Pancreas (tissue), 10 donors: ENCODE measurements around the gene EIF3B. TPM values are rescaled to one million over a fixed set of nuclear protein-coding genes. Genes with fewer than 3 reads are reported as not detected.
"Not testable (repeated sequence)": the region's sequence is repeated elsewhere in the genome, so short reads cannot be mapped to it uniquely, and the experiment has no call there.

Experiments
- ATAC-seq, 4 donors: fragments of 200-7000 bp; cut with Tn5 transposase; one replicate each; pipeline versions ENCODE4 v1.8.0 to v1.9.1; 2020; ENCODE audit warnings: mild to moderate bottlenecking in 4 of 4, moderate library complexity in 4 of 4
- DNase-seq, 6 donors: peaks; one replicate each; pipeline ENCODE4 v3.0.0-alpha.2; 2020
- FAIRE-seq: peaks from 2 replicates; lab custom pipeline; 2012; peaks lifted over from hg19 to GRCh38; lab: Jason Lieb, UNC
- H3K27ac ChIP-seq, 4 donors: fragments of 200-600 bp; sonication (generic); 1 replicate in 3 of 4; 2 replicates in 1 of 4; pipeline versions ENCODE4 v1.5.0 to v1.8.0; 2020
- H3K27me3 ChIP-seq, 4 donors: fragments of 200-600 bp; one replicate each; pipeline ENCODE4 v1.8.0; 2021
- H3K36me3 ChIP-seq, 3 donors: fragments of 200-600 bp; sonication (generic) in 1 of 3; one replicate each; pipeline versions ENCODE4 v1.5.0 to v1.8.0; 2020 to 2021
- H3K4me1 ChIP-seq, 3 donors: fragments of 200-600 bp; one replicate each; pipeline ENCODE4 v1.8.0; 2021
- H3K4me3 ChIP-seq, 4 donors: fragments of 200-600 bp; sonication (generic) in 2 of 4; one replicate each; pipeline versions ENCODE4 v1.5.0 to v1.8.0; 2020 to 2021
- H3K9me3 ChIP-seq, 4 donors: fragments of 200-600 bp; one replicate each; pipeline ENCODE4 v1.8.0; 2021
- WGBS, 2 donors: extraction: QIAGEN DNeasy Blood & Tissue Kit; methylation state at CpG; one replicate each; pipeline ENCODE4 v1.1.7; 2013; 5-methylcytosine and 5-hydroxymethylcytosine counted together
- intact Hi-C, 3 donors: fragments of 100-400 bp; cut with DNase I; formaldehyde crosslinking; loops; one replicate each; pipeline versions ENCODE4 v1.11.1 to v1.14.2; 2022
- polyA plus RNA-seq, 2 donors: library from polyadenylated mRNA; stranded (reverse); fragments of 200-250 nt; gene quantifications; one replicate each; pipeline ENCODE4 v1.2.3, GENCODE V29; 2013
- total RNA-seq, 6 donors: library from RNA; stranded (reverse); fragmentation: NEBNext Ultra II Directional in 4 of 6; extraction: Animal tissue kit (Norgen Biotek cat#: 25700) in 4 of 6; gene quantifications; one replicate each; pipeline versions ENCODE4 v1.2.1 to v1.2.4, GENCODE V29; 2021 to 2023
- TF ChIP-seq, protein P1 (sequence below), 4 donors: fragments of 200-600 bp; sonication (generic) in 3 of 4; IDR thresholded peaks; one replicate each; pipeline versions ENCODE4 v1.5.0 to v1.8.0; 2021; ENCODE audit warnings: antibody characterized with exemption in 4 of 4
- donor health status: healthy with polysubstance abuse.
- donor health status: DM: no; HTN: no; CAD: no; lungs with moderate emphysema.
- donor health status: DM: no; HTN: no; CAD: no.
- donor health status: control.
- donor health status: control.
- donor health status: Bipolar disorder and iron deficiency.
- donor health status: DM: yes; HTN: yes; CAD: no.
- donor health status: DM: no; HTN: no; CAD: no.
- donor health status: DM: no; HTN: no; CAD: no.
- donor health status: DM: yes; HTN: yes; CAD: no.

The EIF3B gene
- total and polyA plus RNA-seq, 8 donors = 61.1 to 106 (median 78.3) TPM

DNA sequence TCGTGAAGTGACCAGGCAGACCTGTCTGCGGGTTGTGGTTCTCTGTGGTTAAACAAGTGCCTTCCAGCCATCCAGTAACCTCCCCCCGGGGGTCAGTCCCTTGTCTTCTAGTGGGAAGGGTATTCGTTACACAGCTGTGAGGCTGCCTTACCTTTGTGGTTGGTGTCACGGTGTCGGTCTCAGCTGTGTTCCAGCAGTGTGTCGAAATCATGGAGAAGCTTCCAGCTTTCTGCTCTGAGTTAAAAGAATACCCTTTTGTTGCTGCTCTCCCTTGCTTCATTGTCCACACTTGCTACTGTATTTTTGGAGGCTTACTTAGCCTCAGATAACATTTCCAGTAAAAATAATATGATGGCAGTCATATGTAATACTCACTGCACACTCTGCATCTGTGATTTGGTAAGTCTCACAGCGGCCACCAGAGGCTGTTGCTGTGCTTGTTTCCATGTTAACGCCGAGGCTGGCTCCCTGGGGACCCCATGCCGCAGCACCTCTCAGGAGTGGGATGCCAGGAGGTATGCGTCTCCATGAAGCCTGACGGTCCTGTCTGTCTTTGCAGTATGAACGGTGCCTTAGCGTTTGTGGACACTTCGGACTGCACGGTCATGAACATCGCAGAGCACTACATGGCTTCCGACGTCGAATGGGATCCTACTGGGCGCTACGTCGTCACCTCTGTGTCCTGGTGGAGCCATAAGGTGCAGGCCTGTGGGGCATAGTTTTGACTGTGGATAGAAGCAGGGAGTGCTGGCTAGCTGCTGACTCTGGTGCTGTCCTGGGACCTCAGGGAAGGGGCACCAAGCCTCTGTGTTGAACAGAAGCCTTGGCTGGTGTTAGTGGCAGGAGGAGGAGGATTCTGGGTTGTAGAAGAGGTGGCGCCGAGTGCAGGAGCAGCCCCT lies 20.5 kb downstream of the EIF3B start:
- no peak for FAIRE-seq
- DNase-seq = peak in 1 of 6 donors; percentile 32
- TF ChIP-seq, protein P1, sequence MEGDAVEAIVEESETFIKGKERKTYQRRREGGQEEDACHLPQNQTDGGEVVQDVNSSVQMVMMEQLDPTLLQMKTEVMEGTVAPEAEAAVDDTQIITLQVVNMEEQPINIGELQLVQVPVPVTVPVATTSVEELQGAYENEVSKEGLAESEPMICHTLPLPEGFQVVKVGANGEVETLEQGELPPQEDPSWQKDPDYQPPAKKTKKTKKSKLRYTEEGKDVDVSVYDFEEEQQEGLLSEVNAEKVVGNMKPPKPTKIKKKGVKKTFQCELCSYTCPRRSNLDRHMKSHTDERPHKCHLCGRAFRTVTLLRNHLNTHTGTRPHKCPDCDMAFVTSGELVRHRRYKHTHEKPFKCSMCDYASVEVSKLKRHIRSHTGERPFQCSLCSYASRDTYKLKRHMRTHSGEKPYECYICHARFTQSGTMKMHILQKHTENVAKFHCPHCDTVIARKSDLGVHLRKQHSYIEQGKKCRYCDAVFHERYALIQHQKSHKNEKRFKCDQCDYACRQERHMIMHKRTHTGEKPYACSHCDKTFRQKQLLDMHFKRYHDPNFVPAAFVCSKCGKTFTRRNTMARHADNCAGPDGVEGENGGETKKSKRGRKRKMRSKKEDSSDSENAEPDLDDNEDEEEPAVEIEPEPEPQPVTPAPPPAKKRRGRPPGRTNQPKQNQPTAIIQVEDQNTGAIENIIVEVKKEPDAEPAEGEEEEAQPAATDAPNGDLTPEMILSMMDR (IDR thresholded peaks at IDR 0.05) = no peak
- Histone ChIP-seq H3K27me3 (no peaks in the 10 kb centered on the region), H3K4me3 (no peak overlapping the region), H3K4me1 (peaks cover 0 to 21% (median 10%) of the 10 kb centered on the region in 3 donors), H3K36me3 (peaks cover 0 to 89% (median 61%) of the 10 kb centered on the region in 3 donors), H3K27ac (peak overlapping the region in 1 of 4 donors; percentile 28), H3K9me3 (no peaks in the 10 kb centered on the region)
- intact Hi-C loops = no loop called here
- no peak for ATAC-seq
- WGBS, 2 donors = 80% methylated on average over 26 of the region's 26 CpGs

DNA sequence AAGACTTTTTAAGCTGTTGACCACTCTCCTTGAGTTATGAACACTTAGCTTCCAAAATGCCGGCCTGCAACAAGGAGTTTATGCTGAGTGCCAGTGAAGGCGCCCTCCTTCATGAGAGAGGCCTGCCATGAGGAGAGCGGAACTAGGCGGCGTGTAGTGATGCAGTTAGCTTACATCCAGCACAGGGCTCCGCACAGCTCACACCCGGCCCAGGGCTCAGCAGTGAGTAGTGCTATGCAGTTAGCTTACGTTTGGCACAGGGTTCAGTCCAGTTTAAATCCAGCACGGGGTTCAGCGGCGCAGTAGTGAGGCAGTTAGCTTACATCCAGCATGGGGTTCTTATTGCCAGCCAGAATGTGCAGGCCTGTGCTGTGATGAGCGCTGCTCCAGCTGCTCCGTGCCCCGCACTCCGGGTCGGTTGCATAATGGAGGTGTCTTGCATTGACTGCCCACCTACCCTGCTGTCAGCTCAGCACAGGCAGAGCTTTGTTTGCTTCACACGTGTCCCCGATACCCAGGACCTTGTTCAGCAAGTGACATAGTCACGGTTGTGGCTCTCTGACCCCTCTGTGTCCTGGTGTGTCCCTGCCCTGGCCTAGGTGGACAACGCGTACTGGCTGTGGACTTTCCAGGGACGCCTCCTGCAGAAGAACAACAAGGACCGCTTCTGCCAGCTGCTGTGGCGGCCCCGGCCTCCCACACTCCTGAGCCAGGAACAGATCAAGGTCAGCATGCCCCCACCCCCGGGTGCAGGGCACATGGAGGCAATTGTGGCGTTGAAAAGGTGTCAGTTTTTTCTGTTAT lies 21.9 kb downstream of the EIF3B start:
- Histone ChIP-seq H3K4me1 (peaks cover 0 to 21% (median 10%) of the 10 kb centered on the region in 3 donors), H3K4me3 (no peak overlapping the region), H3K27me3 (no peaks in the 10 kb centered on the region), H3K9me3 (no peaks in the 10 kb centered on the region), H3K27ac (peak overlapping the region; percentile 33 to 62 (median 53)), H3K36me3 (peaks cover 0 to 88% (median 55%) of the 10 kb centered on the region in 3 donors)
- ATAC-seq (peak; percentile 76 to 88 (median 82)), FAIRE-seq (no peak), DNase-seq (peak; percentile 67 to 94 (median 79))
- intact Hi-C loops = no loop called here
- 49 to 59% methylated on average over 27 of the region's 27 CpGs for WGBS, 2 donors
- TF ChIP-seq, protein P1 (IDR thresholded peaks at IDR 0.05) = no peak

DNA sequence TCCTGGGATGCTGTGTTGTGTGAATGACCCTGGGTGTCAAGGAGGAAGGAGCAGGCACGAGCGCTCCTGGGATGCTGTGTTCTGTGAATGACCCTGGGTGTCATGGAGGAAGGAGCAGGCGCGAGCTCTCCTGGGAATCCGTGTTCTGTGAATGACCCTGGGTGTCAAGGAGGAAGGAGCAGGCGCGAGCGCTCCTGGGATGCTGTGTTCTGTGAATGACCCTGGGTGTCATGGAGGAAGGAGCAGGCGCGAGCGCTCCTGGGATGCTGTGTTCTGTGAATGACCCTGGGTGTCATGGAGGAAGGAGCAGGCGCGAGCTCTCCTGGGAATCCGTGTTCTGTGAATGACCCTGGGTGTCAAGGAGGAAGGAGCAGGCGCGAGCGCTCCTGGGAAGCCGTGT lies 22.9 kb downstream of the EIF3B start:
- H3K27me3 ChIP-seq, H3K4me3 ChIP-seq, intact Hi-C loops, H3K9me3 ChIP-seq, FAIRE-seq, ATAC-seq, H3K27ac ChIP-seq: not testable (repeated sequence)
- WGBS, 2 donors = 94 to 97% methylated on average over 11 to 14 of the region's 18 CpGs
- peaks cover 0 to 21% (median 10%) of the 10 kb centered on the region in 3 donors for H3K4me1 ChIP-seq
- DNase-seq = peak in 1 of 6 donors; percentile 34
- peaks cover 0 to 79% (median 46%) of the 10 kb centered on the region in 3 donors for H3K36me3 ChIP-seq

DNA sequence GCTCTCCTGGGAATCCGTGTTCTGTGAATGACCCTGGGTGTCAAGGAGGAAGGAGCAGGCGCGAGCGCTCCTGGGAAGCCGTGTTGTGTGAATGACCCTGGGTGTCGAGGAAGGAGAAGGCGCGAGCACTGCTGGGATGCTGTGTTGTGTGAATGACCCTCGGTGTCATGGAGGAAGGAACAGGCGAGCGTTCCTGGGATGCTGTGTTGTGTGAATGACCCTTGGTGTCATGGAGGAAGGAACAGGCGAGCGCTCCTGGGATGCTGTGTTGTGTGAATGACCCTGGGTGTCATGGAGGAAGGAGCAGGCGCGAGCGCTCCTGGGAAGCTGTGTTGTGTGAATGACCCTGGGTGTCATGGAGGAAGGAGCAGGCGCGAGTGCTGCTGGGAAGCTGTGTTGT lies 23.5 kb downstream of the EIF3B start:
- FAIRE-seq, ATAC-seq, H3K9me3 ChIP-seq, H3K4me3 ChIP-seq, intact Hi-C loops, H3K27ac ChIP-seq, H3K27me3 ChIP-seq: not testable (repeated sequence)
- Histone ChIP-seq H3K4me1 (peaks cover 0 to 21% (median 10%) of the 10 kb centered on the region in 3 donors), H3K36me3 (peaks cover 0 to 76% (median 40%) of the 10 kb centered on the region in 3 donors)
- peak in 1 of 6 donors; percentile 28 for DNase-seq
- WGBS, 2 donors = 95 to 96% methylated on average over 13 to 15 of the region's 18 CpGs

DNA sequence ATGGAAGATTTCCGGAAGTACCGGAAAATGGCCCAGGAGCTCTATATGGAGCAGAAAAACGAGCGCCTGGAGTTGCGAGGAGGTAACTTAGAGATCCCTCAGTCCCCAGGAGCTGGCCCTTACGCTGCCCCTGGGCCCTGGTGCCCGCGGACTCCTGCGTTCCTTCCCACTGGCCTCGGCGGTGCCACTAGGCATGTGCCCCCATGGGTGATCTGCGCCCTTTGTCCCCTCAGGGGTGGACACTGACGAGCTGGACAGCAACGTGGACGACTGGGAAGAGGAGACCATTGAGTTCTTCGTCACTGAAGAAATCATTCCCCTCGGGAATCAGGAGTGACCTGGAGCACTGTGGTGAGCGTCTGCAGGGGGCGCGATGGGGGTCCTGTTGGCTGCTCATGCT lies 24.5 kb downstream of the EIF3B start:
- Histone ChIP-seq H3K4me1 (peaks cover 0 to 21% (median 10%) of the 10 kb centered on the region in 3 donors), H3K36me3 (peaks cover 0 to 66% (median 35%) of the 10 kb centered on the region in 3 donors), H3K27me3 (no peaks in the 10 kb centered on the region), H3K9me3 (no peaks in the 10 kb centered on the region), H3K27ac (no peak overlapping the region), H3K4me3 (no peak overlapping the region)
- intact Hi-C loops = no loop called here
- WGBS, 2 donors = 94 to 95% methylated on average over 20 of the region's 20 CpGs
- no peak for ATAC-seq
- FAIRE-seq = no peak
- TF ChIP-seq, protein P1 (IDR thresholded peaks at IDR 0.05) = no peak
- peak in 1 of 6 donors; percentile 53 for DNase-seq
